HepG2 (cell line): ENCODE results near the gene LASP1. TPM values are rescaled to one million over a fixed set of nuclear protein-coding genes. Genes with fewer than 3 reads are reported as not detected.

Experiments used
- ARNT ChIP-seq: fragments of 450-650 bp; IDR thresholded peaks from 2 replicates; pipeline ENCODE4 v1.6.1; 2017
- BORCS8-MEF2B ChIP-seq: sonication (generic); formaldehyde crosslinking; IDR thresholded peaks from 2 replicates; pipeline ENCODE4 v1.8.0; 2022; ENCODE audit warnings: mild to moderate bottlenecking, missing genetic modification reagents
- FOSL1 ChIP-seq: sonication (generic); formaldehyde crosslinking; IDR thresholded peaks from 2 replicates; pipeline ENCODE4 v1.9.0; 2021; ENCODE audit warnings: missing genetic modification reagents, borderline replicate concordance
- FOXC1 ChIP-seq: sonication (generic); formaldehyde crosslinking; IDR thresholded peaks from 2 replicates; pipeline ENCODE4 v1.8.0; 2022; ENCODE audit warnings: mild to moderate bottlenecking, missing genetic modification reagents, borderline replicate concordance
- MEF2D ChIP-seq: sonication (generic); formaldehyde crosslinking; IDR thresholded peaks from 2 replicates; pipeline ENCODE4 v1.5.1; 2020; ENCODE audit warnings: mild to moderate bottlenecking, missing genetic modification reagents
- SIN3A ChIP-seq: IDR thresholded peaks from 2 replicates; pipeline ENCODE4 v1.6.1; 2011; ENCODE audit warnings: low read depth, mild to moderate bottlenecking, control low read depth, low read length, borderline replicate concordance
- SNAI1 ChIP-seq: sonication (generic); formaldehyde crosslinking; IDR thresholded peaks from 2 replicates; pipeline ENCODE4 v1.5.0; 2020; ENCODE audit warnings: mild to moderate bottlenecking, missing genetic modification reagents, borderline replicate concordance
- SOX5 ChIP-seq: IDR thresholded peaks from 2 replicates; pipeline ENCODE4 v1.6.1; 2016; ENCODE audit warnings: borderline replicate concordance
- TERF1 ChIP-seq: sonication (generic); formaldehyde crosslinking; IDR thresholded peaks from 2 replicates; pipeline ENCODE4 v1.8.0; 2022; ENCODE audit warnings: mild to moderate bottlenecking, missing genetic modification reagents, moderate library complexity
- U2AF2 ChIP-seq: fragments of 200-400 bp; formaldehyde crosslinking; IDR thresholded peaks from 2 replicates; pipeline ENCODE4 v1.6.1; 2017; ENCODE audit warnings: low read depth, mild to moderate bottlenecking, low read length
- ZBTB3 ChIP-seq: sonication (generic); formaldehyde crosslinking; IDR thresholded peaks from 2 replicates; pipeline ENCODE4 v1.4.0; 2020; ENCODE audit warnings: low read depth, mild to moderate bottlenecking, moderate library complexity, missing genetic modification reagents, borderline replicate concordance
- ZFAT ChIP-seq: sonication (generic); formaldehyde crosslinking; conservative IDR thresholded peaks from 2 replicates; pipeline ENCODE4 v1.8.1; 2023; ENCODE audit warnings: missing genetic modification reagents, inconsistent platforms
- ZFP36 ChIP-seq: fragments of 150-350 bp; IDR thresholded peaks from 2 replicates; pipeline ENCODE4 v1.6.1; 2018; ENCODE audit warnings: borderline replicate concordance, low read length, low read depth; ENCODE audit not compliant: partially characterized antibody
- ZNF205 ChIP-seq: IDR thresholded peaks from 2 replicates; pipeline ENCODE4 v1.6.1; 2018; ENCODE audit warnings: missing biosample characterization, missing genetic modification reagents
- ZNF207 ChIP-seq: fragments of 450-650 bp; IDR thresholded peaks from 2 replicates; pipeline ENCODE4 v1.6.1; 2016; ENCODE audit warnings: antibody characterized with exemption, borderline replicate concordance
- ZNF33A ChIP-seq: sonication (generic); formaldehyde crosslinking; IDR thresholded peaks from 2 replicates; pipeline ENCODE4 v1.5.1; 2020; ENCODE audit warnings: missing genetic modification reagents, mild to moderate bottlenecking, moderate library complexity, borderline replicate concordance
- polyA plus RNA-seq, 8 experiments: library from polyadenylated mRNA; depleted of rRNA in 3 of 8; stranded (reverse) in 7 of 8; unstranded in 1 of 8; fragments of >200 nt; fragmentation: Illumina TruSeq in 4 of 8; extraction: Trizol in 4 of 8; gene quantifications; 2 replicates each; pipeline versions ENCODE4 v1.2.1 to v1.2.3, GENCODE V29; 2011 to 2016; ENCODE audit warnings: low read depth in 4 of 8, missing spikeins in 1 of 8, mixed read lengths in 1 of 8; ENCODE audit not compliant: insufficient read depth in 1 of 8
- total RNA-seq, 5 experiments: library from RNA; depleted of rRNA; stranded (reverse); fragments of >200 nt; fragmentation: Illumina TruSeq; extraction: Trizol; gene quantifications; 2 replicates each; pipeline ENCODE4 v1.2.3, GENCODE V29; 2016; ENCODE audit warnings: low read depth in 1 of 5
- TF ChIP-seq, protein P1 (sequence below): sonication (generic); formaldehyde crosslinking; IDR thresholded peaks from 2 replicates; pipeline ENCODE4 v1.8.1; 2023; ENCODE audit warnings: mild to moderate bottlenecking, missing genetic modification reagents, borderline replicate concordance
- TF ChIP-seq, protein P2 (sequence below): sonication (generic); formaldehyde crosslinking; IDR thresholded peaks from 2 replicates; pipeline ENCODE4 v1.8.0; 2022; ENCODE audit warnings: mild to moderate bottlenecking, missing genetic modification reagents, borderline replicate concordance
- TF ChIP-seq, protein P3 (sequence below): sonication (generic); formaldehyde crosslinking; IDR thresholded peaks from 2 replicates; pipeline ENCODE4 v1.8.0; 2023; ENCODE audit warnings: mild to moderate bottlenecking, missing genetic modification reagents
- TF ChIP-seq, protein P4 (sequence below): IDR thresholded peaks from 2 replicates; pipeline ENCODE4 v1.6.1; 2016
- TF ChIP-seq, protein P5 (sequence below): sonication (generic); formaldehyde crosslinking; IDR thresholded peaks from 2 replicates; pipeline ENCODE4 v1.5.0; 2020; ENCODE audit warnings: missing genetic modification reagents, mild to moderate bottlenecking, borderline replicate concordance

Gene LASP1
- total and polyA plus RNA-seq, 2 of the 13 experiments (the other 11 are each of a cell fraction or from before 2014, with no cell fraction given), result 70.1 to 97.0 TPM

GRCh38 chr17:38853292-38854219, 16.3 kb upstream of the LASP1 start, which contains the start of gene RPL23 (continued):
- TF ChIP-seq SIN3A, result peak; percentile 92
- TF ChIP-seq U2AF2, result 0 out of 2 replicates have a peak, but pooled peaks have one; percentile 86
- peak; percentile 75; the same call in 1 of the 2 replicates for TF ChIP-seq FOXC1 (CRISPR knock-in tag)
- TF ChIP-seq, protein P1, sequence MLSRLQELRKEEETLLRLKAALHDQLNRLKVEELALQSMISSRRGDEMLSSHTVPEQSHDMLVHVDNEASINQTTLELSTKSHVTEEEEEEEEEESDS, result peak; percentile 91; the same call in 1 of the 2 replicates
- TF ChIP-seq ZNF207, result no peak
- no peak for TF ChIP-seq ZFP36
- TF ChIP-seq ZNF205 (CRISPR knock-in tag), result peak; percentile 93
- peak; percentile 78; the same call in 1 of the 2 replicates for TF ChIP-seq ZFAT
- TF ChIP-seq, protein P2, sequence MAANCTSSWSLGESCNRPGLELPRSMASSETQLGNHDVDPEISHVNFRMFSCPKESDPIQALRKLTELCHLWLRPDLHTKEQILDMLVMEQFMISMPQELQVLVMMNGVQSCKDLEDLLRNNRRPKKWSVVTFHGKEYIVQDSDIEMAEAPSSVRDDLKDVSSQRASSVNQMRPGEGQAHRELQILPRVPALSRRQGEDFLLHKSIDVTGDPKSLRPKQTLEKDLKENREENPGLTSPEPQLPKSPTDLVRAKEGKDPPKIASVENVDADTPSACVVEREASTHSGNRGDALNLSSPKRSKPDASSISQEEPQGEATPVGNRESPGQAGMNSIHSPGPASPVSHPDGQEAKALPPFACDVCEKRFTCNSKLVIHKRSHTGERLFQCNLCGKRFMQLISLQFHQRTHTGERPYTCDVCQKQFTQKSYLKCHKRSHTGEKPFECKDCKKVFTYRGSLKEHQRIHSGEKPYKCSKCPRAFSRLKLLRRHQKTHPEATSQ (CRISPR knock-in tag), result peak; percentile 94
- TF ChIP-seq ZBTB3, result peak; percentile 93; the same call in 1 of the 2 replicates
- TF ChIP-seq, protein P3, sequence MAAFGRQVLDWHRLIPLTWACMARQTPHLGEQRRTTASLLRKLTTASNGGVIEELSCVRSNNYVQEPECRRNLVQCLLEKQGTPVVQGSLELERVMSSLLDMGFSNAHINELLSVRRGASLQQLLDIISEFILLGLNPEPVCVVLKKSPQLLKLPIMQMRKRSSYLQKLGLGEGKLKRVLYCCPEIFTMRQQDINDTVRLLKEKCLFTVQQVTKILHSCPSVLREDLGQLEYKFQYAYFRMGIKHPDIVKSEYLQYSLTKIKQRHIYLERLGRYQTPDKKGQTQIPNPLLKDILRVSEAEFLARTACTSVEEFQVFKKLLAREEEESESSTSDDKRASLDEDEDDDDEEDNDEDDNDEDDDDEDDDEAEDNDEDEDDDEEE (CRISPR knock-in tag), result peak; percentile 85; the same call in 1 of the 2 replicates
- TF ChIP-seq, protein P4, sequence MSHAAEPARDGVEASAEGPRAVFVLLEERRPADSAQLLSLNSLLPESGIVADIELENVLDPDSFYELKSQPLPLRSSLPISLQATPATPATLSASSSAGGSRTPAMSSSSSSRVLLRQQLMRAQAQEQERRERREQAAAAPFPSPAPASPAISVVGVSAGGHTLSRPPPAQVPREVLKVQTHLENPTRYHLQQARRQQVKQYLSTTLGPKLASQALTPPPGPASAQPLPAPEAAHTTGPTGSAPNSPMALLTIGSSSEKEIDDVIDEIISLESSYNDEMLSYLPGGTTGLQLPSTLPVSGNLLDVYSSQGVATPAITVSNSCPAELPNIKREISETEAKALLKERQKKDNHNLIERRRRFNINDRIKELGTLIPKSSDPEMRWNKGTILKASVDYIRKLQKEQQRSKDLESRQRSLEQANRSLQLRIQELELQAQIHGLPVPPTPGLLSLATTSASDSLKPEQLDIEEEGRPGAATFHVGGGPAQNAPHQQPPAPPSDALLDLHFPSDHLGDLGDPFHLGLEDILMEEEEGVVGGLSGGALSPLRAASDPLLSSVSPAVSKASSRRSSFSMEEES (CRISPR knock-in tag), result peak; percentile 94
- TF ChIP-seq MEF2D (CRISPR knock-in tag), result peak; percentile 84
- TF ChIP-seq, protein P5, sequence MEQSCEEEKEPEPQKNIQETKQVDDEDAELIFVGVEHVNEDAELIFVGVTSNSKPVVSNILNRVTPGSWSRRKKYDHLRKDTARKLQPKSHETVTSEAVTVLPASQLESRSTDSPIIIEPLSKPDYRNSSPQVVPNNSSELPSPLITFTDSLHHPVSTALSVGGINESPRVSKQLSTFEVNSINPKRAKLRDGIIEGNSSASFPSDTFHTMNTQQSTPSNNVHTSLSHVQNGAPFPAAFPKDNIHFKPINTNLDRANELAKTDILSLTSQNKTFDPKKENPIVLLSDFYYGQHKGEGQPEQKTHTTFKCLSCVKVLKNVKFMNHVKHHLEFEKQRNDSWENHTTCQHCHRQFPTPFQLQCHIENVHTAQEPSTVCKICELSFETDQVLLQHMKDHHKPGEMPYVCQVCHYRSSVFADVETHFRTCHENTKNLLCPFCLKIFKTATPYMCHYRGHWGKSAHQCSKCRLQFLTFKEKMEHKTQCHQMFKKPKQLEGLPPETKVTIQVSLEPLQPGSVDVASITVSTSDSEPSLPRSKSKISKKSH (CRISPR knock-in tag), result peak; percentile 95
- TF ChIP-seq ARNT, result no peak
- TF ChIP-seq BORCS8-MEF2B (CRISPR knock-in tag), result peak; percentile 99
- TF ChIP-seq SNAI1 (CRISPR knock-in tag), result no peak
- no peak for TF ChIP-seq TERF1 (CRISPR knock-in tag)
- TF ChIP-seq SOX5 (CRISPR knock-in tag), result peak; percentile 64
- TF ChIP-seq FOSL1 (CRISPR knock-in tag), result 0 out of 2 replicates have a peak, but pooled peaks have one; percentile 28
- no peak; the same call in 1 of the 2 replicates for TF ChIP-seq ZNF33A
